HG02798 (cell line): ENCODE measurements around the gene UBE2QL1.
A peak's percentile ranks its signal among the peaks of the same experiment; 100 is the strongest.

Experiments used
- ATAC-seq: cut with Tn5 transposase; IDR thresholded peaks from one replicate; pipeline ENCODE4 v1.9.1; 2021; ENCODE audit warnings: mild to moderate bottlenecking; ENCODE audit not compliant: unreplicated experiment, poor library complexity

UBE2QL1 gene

GRCh38 chr5:6471252-6471651 lies 22.6 kb downstream of the UBE2QL1 start:
- ATAC-seq = no peak

DNA sequence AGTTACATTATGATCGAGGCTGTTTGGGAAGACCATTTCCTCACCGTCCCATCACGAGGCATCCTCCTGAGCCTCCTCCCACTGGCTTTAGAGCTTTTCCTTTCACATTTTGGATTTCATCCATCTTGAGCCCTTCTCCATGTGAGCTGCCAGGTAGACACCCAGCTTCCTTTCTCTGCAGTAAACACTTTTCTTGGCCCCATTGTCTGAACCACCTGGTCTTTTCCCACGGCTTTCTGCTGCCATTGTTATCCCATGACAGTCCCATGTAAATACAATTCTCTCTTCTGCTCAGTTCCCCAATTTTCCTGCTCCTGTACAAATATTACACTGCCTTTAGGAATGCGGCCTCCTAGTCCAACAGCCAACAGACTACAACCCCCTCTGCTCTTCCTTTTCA lies 24.1 kb downstream of the UBE2QL1 start:
- no peak for ATAC-seq

- ATAC-seq = no peak
These were observed 24.6 kb downstream of the UBE2QL1 start for GRCh38 chr5:6473284-6473683.

GRCh38 chr5:6475626-6476312 lies 27.1 kb downstream of the UBE2QL1 start:
- no peak for ATAC-seq

- no peak for ATAC-seq
These were observed 27.6 kb downstream of the UBE2QL1 start for GRCh38 chr5:6476313-6476661.

GRCh38 chr5:6478793-6479192 lies 30.1 kb downstream of the UBE2QL1 start:
- ATAC-seq = no peak

DNA sequence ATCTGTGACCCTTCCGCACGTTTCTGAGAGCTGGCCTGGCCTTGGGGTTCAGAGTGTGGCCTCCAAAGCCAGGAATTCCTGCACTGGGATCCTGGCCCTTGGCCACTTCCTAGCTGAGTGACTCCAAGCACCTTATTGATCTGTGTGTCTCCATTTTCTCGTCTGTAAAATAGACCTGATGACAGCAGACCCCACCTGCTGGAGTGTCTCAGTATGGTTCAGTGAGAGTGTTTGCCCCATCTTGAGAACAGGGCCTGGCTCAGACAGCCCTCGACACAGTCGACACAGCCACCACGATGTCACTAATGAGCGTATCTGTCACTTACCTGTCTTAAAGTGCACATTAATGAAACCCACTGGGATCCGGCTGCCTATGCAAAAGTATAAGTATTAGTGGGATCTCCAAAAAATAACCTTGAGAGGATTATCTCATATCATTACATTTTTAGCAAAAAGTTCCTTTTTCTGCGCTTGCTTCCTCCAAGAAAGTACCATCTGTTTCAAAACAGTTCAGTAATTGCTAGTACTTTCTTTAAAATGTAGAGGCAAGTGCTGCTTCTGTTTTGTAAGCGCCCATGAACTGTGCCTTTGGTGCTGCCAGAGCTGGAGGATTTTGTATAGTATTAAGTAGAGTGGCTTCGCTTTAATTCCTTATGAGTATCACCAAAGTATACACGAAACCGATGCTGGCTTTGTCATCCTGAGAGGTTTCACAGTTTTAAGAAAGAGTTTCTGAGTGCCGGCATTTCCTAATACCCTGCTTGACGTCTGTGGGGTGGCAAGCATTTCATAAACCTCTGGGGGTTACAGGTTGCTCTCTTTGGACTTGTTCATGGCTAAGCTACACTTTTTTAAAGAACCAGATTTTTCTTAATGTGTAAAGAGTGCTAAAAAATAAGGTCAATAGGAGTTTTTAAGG lies 31.7 kb downstream of the UBE2QL1 start:
- peak; percentile 47 for ATAC-seq

GRCh38 chr5:6482735-6483134 lies 34.1 kb downstream of the UBE2QL1 start:
- no peak for ATAC-seq

GRCh38 chr5:6483880-6484382 lies 35.3 kb downstream of the UBE2QL1 start:
- peak; percentile 90 for ATAC-seq

GRCh38 chr5:6484446-6484845 lies 35.8 kb downstream of the UBE2QL1 start:
- ATAC-seq = peak; percentile 38

- ATAC-seq = no peak
These were observed 36.2 kb downstream of the UBE2QL1 start for GRCh38 chr5:6484899-6485298.

DNA sequence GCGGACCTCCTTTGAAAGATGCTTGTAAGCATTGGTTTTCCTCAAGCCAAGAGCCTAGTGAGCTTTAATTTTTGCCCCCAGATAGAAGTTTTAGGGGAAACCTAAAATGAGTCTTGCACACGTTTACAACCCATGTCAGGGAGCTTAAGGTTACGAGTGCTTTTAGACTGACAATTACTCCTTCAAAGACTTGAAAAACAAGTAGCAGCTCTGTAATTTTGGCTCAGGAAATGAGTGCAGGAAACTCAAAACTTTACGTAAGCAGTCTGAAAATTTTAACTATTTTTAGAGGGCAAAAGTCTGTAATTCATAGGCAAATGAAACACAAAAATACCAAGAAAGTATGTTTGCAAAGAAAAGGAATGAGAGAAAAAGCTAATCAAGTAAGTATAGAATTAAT lies 36.8 kb downstream of the UBE2QL1 start:
- ATAC-seq = no peak

DNA sequence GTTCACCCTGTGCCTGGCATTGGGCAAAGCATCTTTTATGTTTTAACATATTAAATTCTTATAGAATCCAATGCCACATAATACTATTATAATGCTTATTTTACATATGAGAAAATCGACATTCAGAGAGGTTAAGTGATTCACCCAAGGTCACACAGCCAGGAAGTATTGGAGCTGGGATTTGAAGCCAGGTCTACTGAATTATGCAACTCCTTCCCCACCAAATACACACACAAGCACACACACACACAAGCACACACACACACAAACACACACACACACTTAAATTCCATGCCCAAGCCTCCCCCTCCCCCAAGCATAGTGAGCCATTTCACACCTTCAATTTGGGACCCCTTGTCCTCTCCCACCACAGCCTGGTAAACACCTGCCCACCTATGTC lies 37.4 kb downstream of the UBE2QL1 start:
- ATAC-seq = no peak

DNA sequence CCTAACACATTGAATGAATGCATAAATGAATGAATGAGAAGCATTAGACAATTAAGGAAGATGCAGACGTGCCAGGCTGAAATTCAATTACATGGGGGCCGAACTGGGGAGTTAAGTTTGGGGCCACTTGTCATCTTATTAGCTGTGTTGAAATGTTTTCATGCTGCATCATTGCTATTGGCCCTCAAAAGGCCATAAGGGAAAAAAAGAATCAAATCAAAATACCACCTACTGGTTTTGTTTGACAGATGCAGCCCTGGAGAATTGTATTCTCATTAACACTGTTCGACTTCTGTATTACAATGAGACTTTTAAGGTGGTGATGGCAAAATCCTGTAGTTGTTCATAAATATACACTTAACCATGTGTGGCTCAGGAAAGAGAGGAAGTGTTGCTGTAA lies 38.4 kb downstream of the UBE2QL1 start:
- no peak for ATAC-seq

DNA sequence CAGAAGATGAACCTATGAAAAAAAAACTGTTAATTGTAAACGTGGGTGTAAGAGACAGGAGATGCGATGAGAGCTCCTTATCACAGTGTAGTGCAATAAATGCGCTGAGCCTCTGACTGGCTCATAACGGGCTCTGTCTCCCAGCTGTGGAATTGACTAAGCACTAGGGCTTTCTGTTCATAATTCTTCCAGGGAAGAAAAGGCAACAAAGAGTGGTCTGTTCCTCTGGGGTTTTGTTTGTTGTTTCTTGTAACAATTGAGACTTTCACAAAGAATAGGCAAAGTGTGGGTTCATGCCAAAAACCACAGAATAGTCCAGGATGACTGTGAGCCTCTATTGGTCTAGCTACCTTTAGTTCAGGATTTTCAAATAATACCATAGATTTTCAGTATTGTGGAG lies 39.4 kb downstream of the UBE2QL1 start:
- no peak for ATAC-seq

- no peak for ATAC-seq
These were observed 41.1 kb downstream of the UBE2QL1 start for GRCh38 chr5:6489643-6490185.

- no peak for ATAC-seq
These were observed 41.6 kb downstream of the UBE2QL1 start for GRCh38 chr5:6490246-6490645.

DNA sequence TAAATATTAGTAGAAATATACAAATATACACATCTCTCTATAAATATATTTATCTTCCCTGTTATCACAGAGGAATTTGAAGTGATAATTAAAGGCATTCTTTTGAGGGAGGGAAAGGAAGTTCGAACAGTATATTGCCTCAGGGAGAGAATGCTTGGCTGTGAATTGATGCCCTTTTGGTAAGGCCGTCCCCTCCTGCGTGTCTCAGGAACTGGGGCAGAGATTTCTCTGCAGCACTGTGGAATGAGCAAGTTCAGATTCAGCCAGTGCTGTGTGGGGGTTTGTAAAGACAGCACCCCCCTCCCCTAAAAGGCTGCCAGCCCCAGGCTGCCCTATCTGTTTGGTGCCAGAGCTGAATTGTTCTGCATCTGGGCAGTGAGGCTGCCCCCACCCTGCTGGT lies 42.0 kb downstream of the UBE2QL1 start:
- ATAC-seq = no peak

DNA sequence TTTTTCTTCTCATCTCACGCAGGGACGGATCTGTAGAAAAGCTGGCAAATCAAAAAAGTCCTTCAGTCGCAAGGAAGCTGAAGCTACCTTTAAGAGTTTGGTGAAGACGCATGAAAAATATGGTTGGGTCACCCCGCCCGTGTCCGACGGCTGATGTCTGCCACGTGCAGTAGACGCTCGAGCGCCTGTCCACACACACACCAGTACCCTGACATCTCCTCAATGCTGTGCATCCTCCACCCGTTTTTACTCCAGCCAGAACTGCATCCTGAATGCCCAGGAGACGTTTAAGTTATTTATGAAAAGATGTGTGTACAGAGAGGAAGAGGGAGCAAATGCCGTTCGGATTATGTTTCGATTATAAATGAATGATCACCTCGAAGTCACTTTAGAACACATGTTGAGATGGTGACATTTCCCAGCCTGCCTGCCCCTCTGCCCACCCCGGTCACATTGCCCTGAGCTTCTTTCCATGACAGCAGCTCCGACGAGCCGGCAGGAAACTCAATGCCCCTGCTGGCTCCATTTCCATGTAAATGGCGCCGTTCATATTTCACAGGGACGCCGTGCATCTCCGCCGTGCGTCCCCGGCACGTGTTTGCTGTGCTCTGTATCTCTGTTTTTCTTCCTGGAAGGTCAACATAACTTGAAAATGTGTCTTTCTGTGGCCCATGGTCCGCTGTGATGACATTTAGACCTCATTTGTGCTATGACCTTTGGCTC lies 42.7 kb downstream of the UBE2QL1 start:
- ATAC-seq = no peak

DNA sequence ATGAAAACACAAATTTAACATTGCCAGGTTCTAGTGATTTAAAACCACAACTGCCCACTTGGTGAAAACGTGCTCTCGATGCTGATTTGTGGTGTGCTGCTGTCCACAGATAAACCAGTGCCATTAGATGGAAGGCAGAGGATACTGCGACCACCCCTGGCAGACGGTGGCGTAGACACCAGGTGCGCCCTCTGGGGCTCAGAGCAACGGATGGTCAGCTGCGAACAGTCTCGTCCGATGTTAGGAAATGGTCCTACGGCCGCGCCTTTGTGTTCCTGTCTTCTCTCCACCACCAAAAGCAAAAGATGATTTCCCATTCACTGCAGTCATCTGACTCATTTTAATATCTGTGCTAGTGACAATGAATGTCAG lies 43.2 kb downstream of the UBE2QL1 start:
- ATAC-seq = no peak

GRCh38 chr5:6492934-6493333 lies 44.3 kb downstream of the UBE2QL1 start:
- ATAC-seq = peak; percentile 28
